ENCODE measurements around the gene NMNAT3. TPM values are rescaled to one million over a fixed set of nuclear protein-coding genes. Genes with fewer than 3 reads are reported as not detected.
A peak's percentile ranks its signal among the peaks of the same experiment; 100 is the strongest.

NMNAT3 gene
- total and polyA plus RNA-seq, 2 experiments from 2014 or later = 8.3 to 9.2 TPM

DNA sequence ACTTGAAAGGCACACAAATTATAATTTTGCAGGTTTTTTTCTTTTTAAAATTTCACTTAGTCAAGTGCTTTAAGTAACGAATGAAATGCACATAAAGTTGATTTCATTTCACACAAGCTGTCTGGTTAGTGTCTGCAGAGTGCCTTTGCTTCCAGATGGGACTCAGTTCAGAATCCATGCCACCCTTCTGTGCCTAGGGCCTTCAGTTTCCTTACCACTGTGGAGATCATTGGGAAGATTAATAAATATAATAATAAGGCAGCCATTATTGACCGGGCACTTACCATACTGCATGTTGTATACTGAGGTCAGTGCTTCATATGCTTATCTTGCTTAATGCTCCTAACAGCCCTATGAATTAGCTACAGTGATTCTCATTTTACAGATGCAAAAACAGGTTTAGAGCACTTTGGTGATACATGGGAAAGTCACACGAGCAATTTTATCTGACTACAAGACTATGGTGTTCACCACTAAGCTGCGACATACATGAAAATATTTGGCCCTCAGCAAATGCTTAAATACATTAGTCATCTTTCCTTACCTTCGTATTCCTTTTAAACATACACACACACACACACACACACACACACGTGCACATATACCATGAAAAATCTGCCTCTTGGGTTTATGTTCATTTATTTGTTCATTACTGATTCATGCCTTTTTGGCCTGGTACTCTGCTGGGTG, 3.1 kb downstream of the NMNAT3 start:
- no peak for ATAC-seq
- peaks cover 18% of the 10 kb centered on the region for H3K27me3 ChIP-seq (ENCODE audit: insufficient read depth)
- H3K36me3 ChIP-seq (ENCODE audit: insufficient read depth) = no peaks in the 10 kb centered on the region
- DNase-seq (ENCODE audit: low spot score) = no peak
- H3K36me3 Mint-ChIP-seq (ENCODE audit: low read depth) = no peaks in the 10 kb centered on the region
- H2AFZ ChIP-seq = no peak overlapping the region
- H3K4me2 ChIP-seq = peak overlapping the region; percentile 90
- peaks cover 51% of the 10 kb centered on the region for H3K4me1 ChIP-seq (ENCODE audit: insufficient read depth)
- no peak overlapping the region for H3K27ac Mint-ChIP-seq
- H3F3A ChIP-seq (replicated peaks; ENCODE audit: low read depth) = no peaks in the 10 kb centered on the region
- 0 out of 2 replicates have a peak, but pooled peaks cover 4% of the 10 kb centered on the region for H4K20me1 ChIP-seq (replicated peaks; ENCODE audit: insufficient read depth)
- no peaks in the 10 kb centered on the region for H3K9me2 ChIP-seq (ENCODE audit: insufficient read depth)
- H3K4me3 Mint-ChIP-seq = peak overlapping the region; percentile 1; the same call in 1 of the 3 replicates
- no peak overlapping the region for H3K27ac ChIP-seq (ENCODE audit: low read depth)
- no peaks in the 10 kb centered on the region for H3K79me2 ChIP-seq (replicated peaks; ENCODE audit: insufficient read depth)
- TF ChIP-seq POLR2AphosphoS5 (IDR thresholded peaks at IDR 0.05; ENCODE audit: low read depth) (no peak), EZH2 (IDR thresholded peaks at IDR 0.05; ENCODE audit: low read depth, unreplicated experiment) (no peak), ZNF114 (CRISPR knock-in tag; IDR thresholded peaks at IDR 0.05) (no peak)
- H3K27me3 Mint-ChIP-seq (ENCODE audit: insufficient read depth, low read depth, poor library complexity) = peaks cover 21% of the 10 kb centered on the region
- no peaks in the 10 kb centered on the region for H3K9me3 Mint-ChIP-seq
- H3K4me1 Mint-ChIP-seq = peaks cover 46% of the 10 kb centered on the region
- no peak overlapping the region for H3K4me3 ChIP-seq

DNA sequence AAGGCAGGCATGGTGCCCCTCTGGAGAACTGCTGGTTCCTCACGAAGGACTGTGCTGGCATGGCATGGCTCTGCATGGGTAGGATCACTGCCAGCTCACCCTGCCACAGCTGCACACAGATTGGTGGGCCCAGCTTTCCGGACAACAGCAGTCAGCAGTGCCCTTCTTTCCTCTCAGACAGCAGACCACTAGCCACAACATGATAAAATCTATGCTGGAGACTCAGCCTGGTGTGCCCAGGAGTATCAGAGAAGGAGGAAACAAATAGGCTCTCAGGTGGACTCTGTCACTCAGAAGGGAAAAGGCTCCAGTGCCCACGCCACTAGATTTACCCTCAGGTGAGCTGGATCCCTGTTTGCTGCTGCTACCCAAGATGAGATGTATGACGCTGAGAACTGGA, 4.9 kb downstream of the NMNAT3 start:
- peaks cover 57% of the 10 kb centered on the region for H3K4me1 ChIP-seq (ENCODE audit: insufficient read depth)
- no peak for DNase-seq (ENCODE audit: low spot score)
- peaks cover 54% of the 10 kb centered on the region for H3K4me1 Mint-ChIP-seq
- no peak overlapping the region for H3K4me3 ChIP-seq
- no peaks in the 10 kb centered on the region for H3K79me2 ChIP-seq (replicated peaks; ENCODE audit: insufficient read depth)
- H3K36me3 Mint-ChIP-seq (ENCODE audit: low read depth) = no peaks in the 10 kb centered on the region
- H3K4me3 Mint-ChIP-seq = no peak overlapping the region
- peaks cover 18% of the 10 kb centered on the region for H3K27me3 Mint-ChIP-seq (ENCODE audit: insufficient read depth, low read depth, poor library complexity)
- no peak overlapping the region for H3K27ac Mint-ChIP-seq
- H3K9me2 ChIP-seq (ENCODE audit: insufficient read depth) = peaks cover under 1% of the 10 kb centered on the region; the same call in 1 of the 2 replicates
- no peak overlapping the region for H3K27ac ChIP-seq (ENCODE audit: low read depth)
- no peak overlapping the region for H3K4me2 ChIP-seq
- H4K20me1 ChIP-seq (replicated peaks; ENCODE audit: insufficient read depth) = 0 out of 2 replicates have a peak, but pooled peaks cover 4% of the 10 kb centered on the region
- H3K27me3 ChIP-seq (ENCODE audit: insufficient read depth) = peaks cover 18% of the 10 kb centered on the region
- no peaks in the 10 kb centered on the region for H3K36me3 ChIP-seq (ENCODE audit: insufficient read depth)
- no peaks in the 10 kb centered on the region for H3K9me3 Mint-ChIP-seq
- ATAC-seq = no peak
- no peaks in the 10 kb centered on the region for H3F3A ChIP-seq (replicated peaks; ENCODE audit: low read depth)
- H2AFZ ChIP-seq = no peak overlapping the region
- TF ChIP-seq, protein P1, sequence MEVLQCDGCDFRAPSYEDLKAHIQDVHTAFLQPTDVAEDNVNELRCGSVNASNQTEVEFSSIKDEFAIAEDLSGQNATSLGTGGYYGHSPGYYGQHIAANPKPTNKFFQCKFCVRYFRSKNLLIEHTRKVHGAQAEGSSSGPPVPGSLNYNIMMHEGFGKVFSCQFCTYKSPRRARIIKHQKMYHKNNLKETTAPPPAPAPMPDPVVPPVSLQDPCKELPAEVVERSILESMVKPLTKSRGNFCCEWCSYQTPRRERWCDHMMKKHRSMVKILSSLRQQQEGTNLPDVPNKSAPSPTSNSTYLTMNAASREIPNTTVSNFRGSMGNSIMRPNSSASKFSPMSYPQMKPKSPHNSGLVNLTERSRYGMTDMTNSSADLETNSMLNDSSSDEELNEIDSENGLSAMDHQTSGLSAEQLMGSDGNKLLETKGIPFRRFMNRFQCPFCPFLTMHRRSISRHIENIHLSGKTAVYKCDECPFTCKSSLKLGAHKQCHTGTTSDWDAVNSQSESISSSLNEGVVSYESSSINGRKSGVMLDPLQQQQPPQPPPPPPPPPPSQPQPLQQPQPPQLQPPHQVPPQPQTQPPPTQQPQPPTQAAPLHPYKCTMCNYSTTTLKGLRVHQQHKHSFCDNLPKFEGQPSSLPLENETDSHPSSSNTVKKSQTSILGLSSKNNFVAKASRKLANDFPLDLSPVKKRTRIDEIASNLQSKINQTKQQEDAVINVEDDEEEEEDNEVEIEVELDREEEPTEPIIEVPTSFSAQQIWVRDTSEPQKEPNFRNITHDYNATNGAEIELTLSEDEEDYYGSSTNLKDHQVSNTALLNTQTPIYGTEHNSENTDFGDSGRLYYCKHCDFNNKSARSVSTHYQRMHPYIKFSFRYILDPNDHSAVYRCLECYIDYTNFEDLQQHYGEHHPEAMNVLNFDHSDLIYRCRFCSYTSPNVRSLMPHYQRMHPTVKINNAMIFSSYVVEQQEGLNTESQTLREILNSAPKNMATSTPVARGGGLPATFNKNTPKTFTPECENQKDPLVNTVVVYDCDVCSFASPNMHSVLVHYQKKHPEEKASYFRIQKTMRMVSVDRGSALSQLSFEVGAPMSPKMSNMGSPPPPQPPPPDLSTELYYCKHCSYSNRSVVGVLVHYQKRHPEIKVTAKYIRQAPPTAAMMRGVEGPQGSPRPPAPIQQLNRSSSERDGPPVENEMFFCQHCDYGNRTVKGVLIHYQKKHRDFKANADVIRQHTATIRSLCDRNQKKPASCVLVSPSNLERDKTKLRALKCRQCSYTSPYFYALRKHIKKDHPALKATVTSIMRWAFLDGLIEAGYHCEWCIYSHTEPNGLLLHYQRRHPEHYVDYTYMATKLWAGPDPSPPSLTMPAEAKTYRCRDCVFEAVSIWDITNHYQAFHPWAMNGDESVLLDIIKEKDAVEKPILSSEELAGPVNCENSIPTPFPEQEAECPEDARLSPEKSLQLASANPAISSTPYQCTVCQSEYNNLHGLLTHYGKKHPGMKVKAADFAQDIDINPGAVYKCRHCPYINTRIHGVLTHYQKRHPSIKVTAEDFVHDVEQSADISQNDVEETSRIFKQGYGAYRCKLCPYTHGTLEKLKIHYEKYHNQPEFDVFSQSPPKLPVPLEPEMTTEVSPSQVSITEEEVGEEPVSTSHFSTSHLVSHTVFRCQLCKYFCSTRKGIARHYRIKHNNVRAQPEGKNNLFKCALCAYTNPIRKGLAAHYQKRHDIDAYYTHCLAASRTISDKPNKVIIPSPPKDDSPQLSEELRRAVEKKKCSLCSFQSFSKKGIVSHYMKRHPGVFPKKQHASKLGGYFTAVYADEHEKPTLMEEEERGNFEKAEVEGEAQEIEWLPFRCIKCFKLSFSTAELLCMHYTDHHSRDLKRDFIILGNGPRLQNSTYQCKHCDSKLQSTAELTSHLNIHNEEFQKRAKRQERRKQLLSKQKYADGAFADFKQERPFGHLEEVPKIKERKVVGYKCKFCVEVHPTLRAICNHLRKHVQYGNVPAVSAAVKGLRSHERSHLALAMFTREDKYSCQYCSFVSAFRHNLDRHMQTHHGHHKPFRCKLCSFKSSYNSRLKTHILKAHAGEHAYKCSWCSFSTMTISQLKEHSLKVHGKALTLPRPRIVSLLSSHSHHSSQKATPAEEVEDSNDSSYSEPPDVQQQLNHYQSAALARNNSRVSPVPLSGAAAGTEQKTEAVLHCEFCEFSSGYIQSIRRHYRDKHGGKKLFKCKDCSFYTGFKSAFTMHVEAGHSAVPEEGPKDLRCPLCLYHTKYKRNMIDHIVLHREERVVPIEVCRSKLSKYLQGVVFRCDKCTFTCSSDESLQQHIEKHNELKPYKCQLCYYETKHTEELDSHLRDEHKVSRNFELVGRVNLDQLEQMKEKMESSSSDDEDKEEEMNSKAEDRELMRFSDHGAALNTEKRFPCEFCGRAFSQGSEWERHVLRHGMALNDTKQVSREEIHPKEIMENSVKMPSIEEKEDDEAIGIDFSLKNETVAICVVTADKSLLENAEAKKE (CRISPR knock-in tag; IDR thresholded peaks at IDR 0.05) = no peak
- TF ChIP-seq STAT1 (IDR thresholded peaks at IDR 0.05; ENCODE audit: unreplicated experiment) (no peak), EZH2 (IDR thresholded peaks at IDR 0.05; ENCODE audit: low read depth, unreplicated experiment) (no peak), NANOG (IDR thresholded peaks at IDR 0.05; ENCODE audit: borderline replicate concordance) (no peak), POLR2AphosphoS5 (IDR thresholded peaks at IDR 0.05; ENCODE audit: low read depth) (no peak), ZNF331 (CRISPR knock-in tag; IDR thresholded peaks at IDR 0.05; ENCODE audit: low read depth) (no peak)
- TF ChIP-seq, protein P2, sequence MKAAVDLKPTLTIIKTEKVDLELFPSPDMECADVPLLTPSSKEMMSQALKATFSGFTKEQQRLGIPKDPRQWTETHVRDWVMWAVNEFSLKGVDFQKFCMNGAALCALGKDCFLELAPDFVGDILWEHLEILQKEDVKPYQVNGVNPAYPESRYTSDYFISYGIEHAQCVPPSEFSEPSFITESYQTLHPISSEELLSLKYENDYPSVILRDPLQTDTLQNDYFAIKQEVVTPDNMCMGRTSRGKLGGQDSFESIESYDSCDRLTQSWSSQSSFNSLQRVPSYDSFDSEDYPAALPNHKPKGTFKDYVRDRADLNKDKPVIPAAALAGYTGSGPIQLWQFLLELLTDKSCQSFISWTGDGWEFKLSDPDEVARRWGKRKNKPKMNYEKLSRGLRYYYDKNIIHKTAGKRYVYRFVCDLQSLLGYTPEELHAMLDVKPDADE (IDR thresholded peaks at IDR 0.05) = no peak
- TF ChIP-seq, protein P3, sequence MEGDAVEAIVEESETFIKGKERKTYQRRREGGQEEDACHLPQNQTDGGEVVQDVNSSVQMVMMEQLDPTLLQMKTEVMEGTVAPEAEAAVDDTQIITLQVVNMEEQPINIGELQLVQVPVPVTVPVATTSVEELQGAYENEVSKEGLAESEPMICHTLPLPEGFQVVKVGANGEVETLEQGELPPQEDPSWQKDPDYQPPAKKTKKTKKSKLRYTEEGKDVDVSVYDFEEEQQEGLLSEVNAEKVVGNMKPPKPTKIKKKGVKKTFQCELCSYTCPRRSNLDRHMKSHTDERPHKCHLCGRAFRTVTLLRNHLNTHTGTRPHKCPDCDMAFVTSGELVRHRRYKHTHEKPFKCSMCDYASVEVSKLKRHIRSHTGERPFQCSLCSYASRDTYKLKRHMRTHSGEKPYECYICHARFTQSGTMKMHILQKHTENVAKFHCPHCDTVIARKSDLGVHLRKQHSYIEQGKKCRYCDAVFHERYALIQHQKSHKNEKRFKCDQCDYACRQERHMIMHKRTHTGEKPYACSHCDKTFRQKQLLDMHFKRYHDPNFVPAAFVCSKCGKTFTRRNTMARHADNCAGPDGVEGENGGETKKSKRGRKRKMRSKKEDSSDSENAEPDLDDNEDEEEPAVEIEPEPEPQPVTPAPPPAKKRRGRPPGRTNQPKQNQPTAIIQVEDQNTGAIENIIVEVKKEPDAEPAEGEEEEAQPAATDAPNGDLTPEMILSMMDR (conservative IDR thresholded peaks at IDR 0.05; ENCODE audit: low read depth in 2 of 2) = no peak

Data from GM23338 (cell line).